SK-N-SH treated with all-trans-retinoic acid at 6 μM for 48 hours (cell line): Measurements from ENCODE around the gene GLRX.

ENCODE experiments used
- ATAC-seq: fragments of 200-7000 bp; cut with Tn5 transposase; 3 replicates; pipeline ENCODE4 v1.9.1; 2020; ENCODE audit warnings: mild to moderate bottlenecking, moderate library complexity
- ARNTL ChIP-seq: fragments of 450-650 bp; formaldehyde crosslinking; IDR thresholded peaks from 2 replicates; pipeline ENCODE4 v1.5.0; 2020; ENCODE audit warnings: low read depth, mild to moderate bottlenecking, moderate library complexity, borderline replicate concordance
- BACH2 ChIP-seq: fragments of 250-450 bp; sonication (Bioruptor Pico); IDR thresholded peaks from 2 replicates; pipeline ENCODE4 v1.9.0; 2021; ENCODE audit warnings: mild to moderate bottlenecking, borderline replicate concordance
- CSDC2 ChIP-seq: fragments of 250-450 bp; sonication (Bioruptor Pico); IDR thresholded peaks from 2 replicates; pipeline ENCODE4 v1.5.0; 2020; ENCODE audit warnings: mild to moderate bottlenecking, moderate library complexity
- CSRNP3 ChIP-seq: fragments of 250-450 bp; sonication (Bioruptor Pico); IDR thresholded peaks from 2 replicates; pipeline ENCODE4 v1.5.1; 2021; ENCODE audit warnings: mild to moderate bottlenecking, moderate library complexity
- ISL1 ChIP-seq: fragments of 250-450 bp; sonication (Bioruptor Pico); IDR thresholded peaks from 2 replicates; pipeline ENCODE4 v2.1.2; 2022; ENCODE audit warnings: mild to moderate bottlenecking, moderate library complexity
- PATZ1 ChIP-seq: fragments of 250-450 bp; sonication (Bioruptor Pico); IDR thresholded peaks from 2 replicates; pipeline ENCODE4 v1.8.0; 2020; ENCODE audit warnings: mild to moderate bottlenecking, moderate library complexity, borderline replicate concordance
- POU6F1 ChIP-seq: fragments of 250-450 bp; sonication (Bioruptor Pico); IDR thresholded peaks from 2 replicates; pipeline ENCODE4 v1.8.0; 2021; ENCODE audit warnings: low read depth, mild to moderate bottlenecking, moderate library complexity, borderline replicate concordance
- PPARA ChIP-seq: fragments of 250-450 bp; sonication (Bioruptor Pico); IDR thresholded peaks from 2 replicates; pipeline ENCODE4 v1.5.0; 2020; ENCODE audit warnings: mild to moderate bottlenecking, borderline replicate concordance
- RARB ChIP-seq: fragments of 250-450 bp; sonication (Bioruptor Pico); IDR thresholded peaks from 2 replicates; pipeline ENCODE4 v1.8.0; 2021; ENCODE audit warnings: mild to moderate bottlenecking, moderate library complexity
- SNAI2 ChIP-seq: fragments of 250-450 bp; sonication (Bioruptor Pico); IDR thresholded peaks from 2 replicates; pipeline ENCODE4 v1.5.0; 2020; ENCODE audit warnings: mild to moderate bottlenecking, moderate library complexity
- TCF4 ChIP-seq: fragments of 250-450 bp; sonication (Bioruptor Pico); IDR thresholded peaks from 2 replicates; pipeline ENCODE4 v1.8.0; 2021; ENCODE audit warnings: mild to moderate bottlenecking, moderate library complexity, borderline replicate concordance
- TSHZ2 ChIP-seq: fragments of 250-450 bp; sonication (Bioruptor Pico); IDR thresholded peaks from 2 replicates; pipeline ENCODE4 v1.5.0; 2020; ENCODE audit warnings: mild to moderate bottlenecking, moderate library complexity
- ZC3H10 ChIP-seq: fragments of 250-450 bp; sonication (Bioruptor Pico); IDR thresholded peaks from 2 replicates; pipeline ENCODE4 v1.5.1; 2021; ENCODE audit warnings: mild to moderate bottlenecking, moderate library complexity
- ZFP3 ChIP-seq: fragments of 250-450 bp; sonication (Bioruptor Pico); IDR thresholded peaks from 2 replicates; pipeline ENCODE4 v1.5.0; 2020; ENCODE audit warnings: mild to moderate bottlenecking, moderate library complexity
- ZFP30 ChIP-seq: fragments of 450-650 bp; formaldehyde crosslinking; IDR thresholded peaks from 2 replicates; pipeline ENCODE4 v1.5.0; 2022; ENCODE audit warnings: mild to moderate bottlenecking, moderate library complexity
- ZNF70 ChIP-seq: fragments of 450-650 bp; formaldehyde crosslinking; IDR thresholded peaks from 2 replicates; pipeline ENCODE4 v1.5.0; 2020; ENCODE audit warnings: mild to moderate bottlenecking, moderate library complexity

Gene GLRX

GRCh38 chr5:95823738-95824609 is 1.4 kb upstream of the GLRX start:
- no peak for TF ChIP-seq CSDC2 (CRISPR knock-in tag)
- TF ChIP-seq ARNTL (CRISPR knock-in tag) = no peak
- TF ChIP-seq PPARA (CRISPR knock-in tag) = no peak
- TF ChIP-seq POU6F1 (CRISPR knock-in tag) = no peak
- TF ChIP-seq SNAI2 = no peak
- TF ChIP-seq BACH2 (CRISPR knock-in tag) = no peak
- ATAC-seq = peak; percentile 77

GRCh38 chr5:95823218-95823737 is 752 bp upstream of the GLRX start:
- TF ChIP-seq ZFP3 (CRISPR knock-in tag) (no peak), ZNF70 (no peak), ZFP30 (CRISPR knock-in tag) (no peak), ISL1 (CRISPR knock-in tag) (no peak), TSHZ2 (no peak), TCF4 (CRISPR knock-in tag) (no peak), CSRNP3 (CRISPR knock-in tag) (no peak), PATZ1 (no peak)
- ATAC-seq = peak; percentile 1; the same call in 2 of the 3 replicates

- TF ChIP-seq RARB (CRISPR knock-in tag) (no peak), ZC3H10 (CRISPR knock-in tag) (no peak)
- ATAC-seq = peak; percentile 71
These were observed 434 bp downstream of the GLRX start for GRCh38 chr5:95822043-95822541.

- peak; percentile 2; the same call in 2 of the 3 replicates for ATAC-seq
- TF ChIP-seq PATZ1 (no peak), ARNTL (CRISPR knock-in tag) (no peak), TCF4 (CRISPR knock-in tag) (peak; percentile 84; the same call in 1 of the 2 replicates)
- TF ChIP-seq, all 23 proteins: peak for 1
These were observed 1.2 kb downstream of the GLRX start for GRCh38 chr5:95821110-95822021.
